K562 (cell line): ENCODE measurements around the gene RAB1B. TPM values are rescaled to one million over a fixed set of nuclear protein-coding genes. Genes with fewer than 3 reads are reported as not detected.

Source experiments
- HSF4 ChIP-seq: fragments of 250-450 bp; sonication (Bioruptor Pico); IDR thresholded peaks from 2 replicates; pipeline ENCODE4 v2.1.2; 2022; ENCODE audit warnings: mild to moderate bottlenecking, moderate library complexity, borderline replicate concordance
- RBFOX2 ChIP-seq: fragments of 200-400 bp; formaldehyde crosslinking; IDR thresholded peaks from 2 replicates; pipeline ENCODE4 v1.6.1; 2017; ENCODE audit warnings: low read depth, mild to moderate bottlenecking, low read length, moderate library complexity
- REST ChIP-seq, 2 experiments: fragments of 450-650 bp; formaldehyde crosslinking in 1 of 2; IDR thresholded peaks; 2 replicates each; pipeline versions ENCODE4 v1.4.0 to v1.6.1; 2014 to 2020; ENCODE audit warnings: mild to moderate bottlenecking in 2 of 2, borderline replicate concordance in 1 of 2, low read depth in 1 of 2
- SIN3A ChIP-seq, 2 experiments: fragments of 150-350 bp in 1 of 2; IDR thresholded peaks; 2 replicates each; pipeline ENCODE4 v1.6.1; 2011 to 2016; ENCODE audit warnings: borderline replicate concordance in 2 of 2, low read depth in 2 of 2, low read length in 2 of 2, mild to moderate bottlenecking in 2 of 2, moderate library complexity in 2 of 2; ENCODE audit not compliant: control insufficient read depth in 1 of 2
- TOE1 ChIP-seq, 2 experiments: fragments of 450-650 bp in 1 of 2; sonication (generic) in 1 of 2; formaldehyde crosslinking in 1 of 2; IDR thresholded peaks; 2 replicates each; pipeline versions ENCODE4 v1.7.1 to v1.8.0; 2016 to 2022; ENCODE audit warnings: borderline replicate concordance in 2 of 2, mild to moderate bottlenecking in 2 of 2, antibody characterized with exemption in 1 of 2, inconsistent platforms in 1 of 2, low read depth in 1 of 2, missing genetic modification reagents in 1 of 2, moderate library complexity in 1 of 2
- ZFP30 ChIP-seq: fragments of 250-450 bp; sonication (Bioruptor Pico); IDR thresholded peaks from 2 replicates; pipeline ENCODE4 v1.8.0; 2022; ENCODE audit warnings: moderate library complexity, mild to moderate bottlenecking, inconsistent platforms, borderline replicate concordance
- polyA plus RNA-seq, 8 experiments: library from polyadenylated mRNA; depleted of rRNA in 4 of 8; stranded (reverse) in 5 of 8; unstranded in 3 of 8; fragments of >200 nt; fragmentation: Nextera tagmentation in 2 of 8; fragmentation: Illumina TruSeq in 1 of 8; extraction: Ambion mirVana in 2 of 8; extraction: Trizol in 1 of 8; gene quantifications; 2 replicates each; pipeline versions ENCODE4 v1.2.1 to v1.2.3, GENCODE V29; 2011 to 2014; ENCODE audit warnings: inconsistent platforms in 1 of 8, missing spikeins in 1 of 8
- total RNA-seq, 7 experiments: library from RNA; depleted of rRNA in 6 of 7; stranded (reverse); fragments of >200 nt in 6 of 7; fragmentation: Illumina TruSeq in 2 of 7; extraction: Trizol in 2 of 7; gene quantifications; 2 replicates each; pipeline versions ENCODE4 v1.2.1 to v1.2.3, GENCODE V29; 2011 to 2021; ENCODE audit warnings: low replicate concordance in 1 of 7
- TF ChIP-seq, protein P1 (sequence below): IDR thresholded peaks from 2 replicates; pipeline ENCODE4 v1.6.1; 2012; ENCODE audit warnings: low read depth, low read length, improper control_type of control experiment, borderline replicate concordance
- TF ChIP-seq, protein P2 (sequence below), 3 experiments: IDR thresholded peaks in 2 of 3; conservative IDR thresholded peaks in 1 of 3; 2 replicates each; pipeline ENCODE4 v1.5.1; 2011 to 2012; ENCODE audit warnings: low read length in 3 of 3, mild to moderate bottlenecking in 3 of 3, control low read depth in 2 of 3, improper control_type of control experiment in 1 of 3, inconsistent platforms in 1 of 3, low read depth in 1 of 3, mixed read lengths in 1 of 3, moderate library complexity in 1 of 3; ENCODE audit not compliant: insufficient read depth in 2 of 3

RAB1B gene
- total and polyA plus RNA-seq, 9 of the 15 experiments (the other 6 are each of a cell fraction or from before 2014, with no cell fraction given) = 5.6 to 146 (median 98.6) TPM

GRCh38 chr11:66282468-66283455 lies 14.3 kb downstream of the RAB1B start (continued):
- TF ChIP-seq REST (IDR thresholded peaks at IDR 0.05; ENCODE audit: borderline replicate concordance) (peak; percentile 68), REST (CRISPR knock-in tag; IDR thresholded peaks at IDR 0.05; ENCODE audit: low read depth) (peak; percentile 81), ZFP30 (CRISPR knock-in tag) (no peak), TOE1 (IDR thresholded peaks at IDR 0.05; ENCODE audit: borderline replicate concordance) (no peak), TOE1 (CRISPR knock-in tag; IDR thresholded peaks at IDR 0.05; ENCODE audit: borderline replicate concordance, low read depth) (no peak), RBFOX2 (peak; percentile 61), SIN3A (IDR thresholded peaks at IDR 0.05; ENCODE audit: borderline replicate concordance in 2 of 2, control insufficient read depth in 1 of 2, low read depth in 2 of 2, low read length in 2 of 2) (0 out of 4 replicates have a peak, but pooled peaks of 1 of the 2 experiments have one; percentile 54), HSF4 (CRISPR knock-in tag) (no peak)
- TF ChIP-seq, protein P1, sequence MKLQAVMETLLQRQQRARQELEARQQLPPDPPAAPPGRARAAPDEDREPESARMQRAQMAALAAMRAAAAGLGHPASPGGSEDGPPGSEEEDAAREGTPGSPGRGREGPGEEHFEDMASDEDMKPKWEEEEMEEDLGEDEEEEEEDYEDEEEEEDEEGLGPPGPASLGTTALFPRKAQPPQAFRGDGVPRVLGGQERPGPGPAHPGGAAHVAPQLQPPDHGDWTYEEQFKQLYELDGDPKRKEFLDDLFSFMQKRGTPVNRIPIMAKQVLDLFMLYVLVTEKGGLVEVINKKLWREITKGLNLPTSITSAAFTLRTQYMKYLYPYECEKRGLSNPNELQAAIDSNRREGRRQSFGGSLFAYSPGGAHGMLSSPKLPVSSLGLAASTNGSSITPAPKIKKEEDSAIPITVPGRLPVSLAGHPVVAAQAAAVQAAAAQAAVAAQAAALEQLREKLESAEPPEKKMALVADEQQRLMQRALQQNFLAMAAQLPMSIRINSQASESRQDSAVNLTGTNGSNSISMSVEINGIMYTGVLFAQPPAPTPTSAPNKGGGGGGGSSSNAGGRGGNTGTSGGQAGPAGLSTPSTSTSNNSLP = 0 out of 2 replicates have a peak, but pooled peaks have one; percentile 21
- TF ChIP-seq, protein P2, sequence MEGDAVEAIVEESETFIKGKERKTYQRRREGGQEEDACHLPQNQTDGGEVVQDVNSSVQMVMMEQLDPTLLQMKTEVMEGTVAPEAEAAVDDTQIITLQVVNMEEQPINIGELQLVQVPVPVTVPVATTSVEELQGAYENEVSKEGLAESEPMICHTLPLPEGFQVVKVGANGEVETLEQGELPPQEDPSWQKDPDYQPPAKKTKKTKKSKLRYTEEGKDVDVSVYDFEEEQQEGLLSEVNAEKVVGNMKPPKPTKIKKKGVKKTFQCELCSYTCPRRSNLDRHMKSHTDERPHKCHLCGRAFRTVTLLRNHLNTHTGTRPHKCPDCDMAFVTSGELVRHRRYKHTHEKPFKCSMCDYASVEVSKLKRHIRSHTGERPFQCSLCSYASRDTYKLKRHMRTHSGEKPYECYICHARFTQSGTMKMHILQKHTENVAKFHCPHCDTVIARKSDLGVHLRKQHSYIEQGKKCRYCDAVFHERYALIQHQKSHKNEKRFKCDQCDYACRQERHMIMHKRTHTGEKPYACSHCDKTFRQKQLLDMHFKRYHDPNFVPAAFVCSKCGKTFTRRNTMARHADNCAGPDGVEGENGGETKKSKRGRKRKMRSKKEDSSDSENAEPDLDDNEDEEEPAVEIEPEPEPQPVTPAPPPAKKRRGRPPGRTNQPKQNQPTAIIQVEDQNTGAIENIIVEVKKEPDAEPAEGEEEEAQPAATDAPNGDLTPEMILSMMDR (IDR thresholded peaks at IDR 0.05 in 2 of 3, conservative IDR thresholded peaks at IDR 0.05 in 1 of 3; ENCODE audit: insufficient read depth in 2 of 3, low read depth in 1 of 3, low read length in 3 of 3) = peak; percentile 91 to 97 (median 97)
